ENCODE data around the gene ABLIM3. TPM values are rescaled to one million over a fixed set of nuclear protein-coding genes. Genes with fewer than 3 reads are reported as not detected.
A peak's percentile ranks its signal among the peaks of the same experiment; 100 is the strongest.

Gene ABLIM3
- total and polyA plus RNA-seq, 4 donors, result 8.0 to 54.2 (median 33.6) TPM

GRCh38 chr5:149129181-149129580 lies 12.1 kb upstream of the ABLIM3 start:
- no peaks in the 10 kb centered on the region for H3K36me3 ChIP-seq (ENCODE audit: control insufficient read depth in 4 of 4, insufficient read depth in 4 of 4, low read length in 4 of 4)

DNA sequence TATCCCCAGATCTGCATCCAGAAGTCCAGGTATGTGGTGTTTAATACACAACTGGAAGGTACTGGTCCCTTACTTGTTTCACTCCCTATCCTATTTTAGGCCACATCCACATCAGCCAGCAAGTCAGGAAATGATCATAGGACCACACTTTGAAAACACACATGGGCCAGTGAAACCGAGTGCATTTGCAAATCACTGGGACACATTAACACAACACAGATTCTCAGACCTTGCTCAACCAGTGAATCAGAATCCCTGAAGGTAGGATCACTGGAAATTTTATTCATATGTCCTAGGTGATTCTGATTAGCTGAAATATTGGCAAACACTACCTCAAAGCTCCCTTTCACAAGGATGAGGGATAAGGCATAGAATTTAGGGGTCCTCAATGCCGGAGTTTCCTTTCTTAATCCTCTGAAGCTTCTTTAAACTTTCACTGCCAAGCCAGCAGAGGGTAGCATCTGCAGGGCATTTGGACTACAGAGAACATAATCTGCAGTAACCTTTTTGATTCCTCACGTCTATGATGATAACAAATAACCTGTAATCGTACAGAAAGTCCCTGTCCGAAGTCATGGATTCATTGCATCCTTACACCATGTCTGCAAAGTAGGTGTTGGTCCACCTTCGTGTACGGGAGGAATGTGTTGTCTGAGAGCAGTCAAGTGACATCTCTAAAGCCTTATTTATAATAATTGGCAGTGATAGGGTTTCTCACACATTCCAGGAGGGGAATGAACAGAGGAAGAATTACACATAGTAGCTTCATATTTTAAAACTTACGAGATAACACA lies 11.0 kb upstream of the ABLIM3 start:
- TF ChIP-seq, protein P1, sequence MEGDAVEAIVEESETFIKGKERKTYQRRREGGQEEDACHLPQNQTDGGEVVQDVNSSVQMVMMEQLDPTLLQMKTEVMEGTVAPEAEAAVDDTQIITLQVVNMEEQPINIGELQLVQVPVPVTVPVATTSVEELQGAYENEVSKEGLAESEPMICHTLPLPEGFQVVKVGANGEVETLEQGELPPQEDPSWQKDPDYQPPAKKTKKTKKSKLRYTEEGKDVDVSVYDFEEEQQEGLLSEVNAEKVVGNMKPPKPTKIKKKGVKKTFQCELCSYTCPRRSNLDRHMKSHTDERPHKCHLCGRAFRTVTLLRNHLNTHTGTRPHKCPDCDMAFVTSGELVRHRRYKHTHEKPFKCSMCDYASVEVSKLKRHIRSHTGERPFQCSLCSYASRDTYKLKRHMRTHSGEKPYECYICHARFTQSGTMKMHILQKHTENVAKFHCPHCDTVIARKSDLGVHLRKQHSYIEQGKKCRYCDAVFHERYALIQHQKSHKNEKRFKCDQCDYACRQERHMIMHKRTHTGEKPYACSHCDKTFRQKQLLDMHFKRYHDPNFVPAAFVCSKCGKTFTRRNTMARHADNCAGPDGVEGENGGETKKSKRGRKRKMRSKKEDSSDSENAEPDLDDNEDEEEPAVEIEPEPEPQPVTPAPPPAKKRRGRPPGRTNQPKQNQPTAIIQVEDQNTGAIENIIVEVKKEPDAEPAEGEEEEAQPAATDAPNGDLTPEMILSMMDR (IDR thresholded peaks at IDR 0.05; ENCODE audit: control extremely low read depth, extremely low read depth), result peak; percentile 8
- H3K9me3 ChIP-seq (ENCODE audit: control insufficient read depth in 4 of 4, insufficient read depth in 3 of 4, low read length in 3 of 4), result no peaks in the 10 kb centered on the region
- ATAC-seq (ENCODE audit: insufficient read depth, low FRiP score) (no peak), DNase-seq (peak in 2 of 3 donors; percentile 39 to 41)
- H3K36me3 ChIP-seq (ENCODE audit: control insufficient read depth in 4 of 4, insufficient read depth in 4 of 4, low read length in 4 of 4), result no peaks in the 10 kb centered on the region
- H3K4me3 ChIP-seq, result no peak overlapping the region
- H3K27me3 ChIP-seq (ENCODE audit: control insufficient read depth in 3 of 3, insufficient read depth in 3 of 3, low read length in 2 of 3), result peaks cover 0 to 2% (median 0%) of the 10 kb centered on the region in 3 donors
- H3K27ac ChIP-seq (ENCODE audit: low read depth in 1 of 2, low read length in 1 of 2), result no peak overlapping the region
- no peak overlapping the region for H3K9ac ChIP-seq (ENCODE audit: insufficient read depth in 1 of 2, low read length in 2 of 2)
- peaks cover 5 to 13% (median 13%) of the 10 kb centered on the region in 5 donors for H3K4me1 ChIP-seq (ENCODE audit: control insufficient read depth in 5 of 5, insufficient read depth in 5 of 5, low read length in 5 of 5)
- 37 to 53% methylated on average over 8 of the region's 8 CpGs for WGBS, 2 donors

More at GRCh38 chr5:149129181-149129580, 12.1 kb upstream of the ABLIM3 start:
- 88 to 94% methylated on average over 1 of the region's 1 CpG for WGBS, 2 donors
- Histone ChIP-seq H3K27me3 (ENCODE audit: control insufficient read depth in 3 of 3, insufficient read depth in 3 of 3, low read length in 2 of 3) (no peaks in the 10 kb centered on the region), H3K27ac (ENCODE audit: low read depth in 1 of 2, low read length in 1 of 2) (no peak overlapping the region), H3K9ac (ENCODE audit: insufficient read depth in 1 of 2, low read length in 2 of 2) (no peak overlapping the region), H3K9me3 (ENCODE audit: control insufficient read depth in 4 of 4, insufficient read depth in 3 of 4, low read length in 3 of 4) (no peaks in the 10 kb centered on the region), H3K4me3 (no peak overlapping the region), H3K4me1 (ENCODE audit: control insufficient read depth in 5 of 5, insufficient read depth in 5 of 5, low read length in 5 of 5) (peaks cover 3 to 13% (median 8%) of the 10 kb centered on the region in 5 donors)
- ATAC-seq (ENCODE audit: insufficient read depth, low FRiP score) (no peak), DNase-seq (no peak)
- TF ChIP-seq, protein P1 (IDR thresholded peaks at IDR 0.05; ENCODE audit: control extremely low read depth, extremely low read depth), result no peak

- TF ChIP-seq, protein P1 (IDR thresholded peaks at IDR 0.05; ENCODE audit: control extremely low read depth, extremely low read depth), result no peak
- no peak for ATAC-seq (ENCODE audit: insufficient read depth, low FRiP score)
Observed at GRCh38 chr5:149132474-149132873, 8.8 kb upstream of the ABLIM3 start.

More at GRCh38 chr5:149132474-149132873, 8.8 kb upstream of the ABLIM3 start:
- H3K27ac ChIP-seq (ENCODE audit: low read depth in 1 of 2, low read length in 1 of 2), result no peak overlapping the region
- 88 to 100% methylated on average over 1 of the region's 1 CpG for WGBS, 2 donors
- peak in 2 of 3 donors; percentile 56 to 68 for DNase-seq
- H3K27me3 ChIP-seq (ENCODE audit: control insufficient read depth in 3 of 3, insufficient read depth in 3 of 3, low read length in 2 of 3), result peaks cover 0 to 3% (median 0%) of the 10 kb centered on the region in 3 donors
- no peak overlapping the region for H3K4me3 ChIP-seq
- H3K9ac ChIP-seq (ENCODE audit: insufficient read depth in 1 of 2, low read length in 2 of 2), result no peak overlapping the region
- H3K4me1 ChIP-seq (ENCODE audit: control insufficient read depth in 5 of 5, insufficient read depth in 5 of 5, low read length in 5 of 5), result peaks cover 0 to 20% (median 13%) of the 10 kb centered on the region in 5 donors
- H3K36me3 ChIP-seq (ENCODE audit: control insufficient read depth in 4 of 4, insufficient read depth in 4 of 4, low read length in 4 of 4), result no peaks in the 10 kb centered on the region
- H3K9me3 ChIP-seq (ENCODE audit: control insufficient read depth in 4 of 4, insufficient read depth in 3 of 4, low read length in 3 of 4), result no peaks in the 10 kb centered on the region
